HCT116 (cell line): ENCODE data around the gene NTSR1. TPM values are rescaled to one million over a fixed set of nuclear protein-coding genes. Genes with fewer than 3 reads are reported as not detected.

Experiments used
- ATAC-seq: fragments of 200-7000 bp; cut with Tn5 transposase; 2 replicates; pipeline ENCODE4 v1.9.1; 2020; ENCODE audit warnings: mild to moderate bottlenecking, moderate library complexity
- BruUV-seq: library from RNA; stranded (reverse); fragments of 400-500 nt; replicated peaks from 2 replicates; lab custom pipeline; 2021; lab: Mats Ljungman, UMichigan
- CTCF ChIA-PET: fragments of 300-600 bp; sonication (Branson Sonifier 250); formaldehyde crosslinking; loops from one replicate; lab custom pipeline; 2021; ENCODE audit warnings: antibody characterized with exemption; lab: Charles Lee
- POLR2A ChIA-PET: fragments of 300-600, 350-600 bp; sonication (Branson Sonifier 250); formaldehyde crosslinking; loops from one replicate; lab custom pipeline; 2021; ENCODE audit warnings: antibody characterized with exemption; lab: Charles Lee
- RAD21 ChIA-PET, 2 experiments: fragments of 300-600 bp; sonication (Branson Sonifier 250); formaldehyde crosslinking; loops; one replicate each; lab custom pipeline; 2023; ENCODE audit warnings: low total read pairs in 2 of 2; ENCODE audit not compliant: uncharacterized antibody in 2 of 2, unreplicated experiment in 2 of 2, low non-redundant PET in 1 of 2; lab: Charles Lee
- DNase-seq: peaks from one replicate; pipeline ENCODE4 v3.0.0-alpha.2; 2010; ENCODE audit warnings: low read depth, low spot score
- H2AFZ ChIP-seq: fragments of 200-600 bp; shearing (Covaris generic), sonication (generic); 2 replicates; pipeline ENCODE4 v1.6.1; 2017; ENCODE audit warnings: low read depth, mixed run types, mixed read lengths, antibody characterized with exemption, low read length; ENCODE audit not compliant: poor library complexity, severe bottlenecking
- H3K27ac ChIP-seq: 2 replicates; pipeline ENCODE4 v1.5.1; 2012; ENCODE audit warnings: low read depth, low read length
- H3K27me3 ChIP-seq: fragments of 200-600 bp; sonication (generic); 2 replicates; pipeline ENCODE4 v1.6.1; 2016; ENCODE audit warnings: mixed run types, low read length, mixed read lengths; ENCODE audit not compliant: insufficient read depth
- H3K36me3 ChIP-seq, 2 experiments: fragments of 200-500 bp in 1 of 2; fragments of 200-600 bp in 1 of 2; sonication (Bioruptor generic) in 1 of 2; sonication (generic) in 1 of 2; 2 replicates each; pipeline versions ENCODE4 v1.5.1 to v1.6.1; 2014 to 2016; ENCODE audit warnings: low read length in 2 of 2, inconsistent platforms in 1 of 2, mixed read lengths in 1 of 2, mixed run types in 1 of 2; ENCODE audit not compliant: insufficient read depth in 2 of 2, control insufficient read depth in 1 of 2
- H3K4me1 ChIP-seq, 2 experiments: fragments of 200-600 bp in 1 of 2; sonication (generic) in 1 of 2; 2 replicates each; pipeline versions ENCODE4 v1.5.1 to v1.6.1; 2012 to 2017; ENCODE audit warnings: low read length in 2 of 2, inconsistent platforms in 1 of 2, mild to moderate bottlenecking in 1 of 2, mixed read lengths in 1 of 2, mixed run types in 1 of 2, moderate library complexity in 1 of 2; ENCODE audit not compliant: insufficient read depth in 2 of 2, control insufficient read depth in 1 of 2
- H3K4me2 ChIP-seq: fragments of 200-600 bp; sonication (generic); 2 replicates; pipeline ENCODE4 v1.6.1; 2017; ENCODE audit warnings: mixed run types, low read length, mixed read lengths
- H3K4me3 ChIP-seq, 2 experiments: fragments of 200-600 bp in 1 of 2; sonication (generic) in 1 of 2; replicated peaks in 1 of 2; 2 replicates each; pipeline ENCODE4 v1.5.1; 2011 to 2016; ENCODE audit warnings: low read length in 2 of 2, control low read depth in 1 of 2, low read depth in 1 of 2, mild to moderate bottlenecking in 1 of 2, mixed read lengths in 1 of 2, mixed run types in 1 of 2
- H3K79me2 ChIP-seq: fragments of 200-600 bp; sonication (generic); 2 replicates; pipeline ENCODE4 v1.6.1; 2017; ENCODE audit warnings: mild to moderate bottlenecking, mixed run types, low read length, moderate library complexity, mixed read lengths; ENCODE audit not compliant: insufficient read depth
- H3K9ac ChIP-seq: fragments of 200-600 bp; sonication (generic); 2 replicates; pipeline ENCODE4 v1.6.1; 2016; ENCODE audit warnings: low read length, mixed read lengths
- H3K9me2 ChIP-seq: fragments of 200-600 bp; sonication (generic), shearing (Covaris generic); 2 replicates; pipeline ENCODE4 v1.6.1; 2017; ENCODE audit warnings: mixed run types, mild to moderate bottlenecking, moderate library complexity; ENCODE audit not compliant: insufficient read depth
- H3K9me3 ChIP-seq, 2 experiments: fragments of 200-500 bp in 1 of 2; fragments of 200-600 bp in 1 of 2; sonication (Bioruptor generic) in 1 of 2; sonication (generic) in 1 of 2; 2 replicates each; pipeline ENCODE4 v1.6.1; 2014 to 2017; ENCODE audit warnings: low read length in 2 of 2, mixed read lengths in 2 of 2, inconsistent platforms in 1 of 2, low read depth in 1 of 2, mild to moderate bottlenecking in 1 of 2, mixed run types in 1 of 2, moderate library complexity in 1 of 2; ENCODE audit not compliant: control insufficient read depth in 1 of 2, insufficient read depth in 1 of 2
- H4K20me1 ChIP-seq: fragments of 200-600 bp; sonication (generic), shearing (Covaris generic); 2 replicates; pipeline ENCODE4 v1.6.1; 2017; ENCODE audit warnings: mixed run types, mild to moderate bottlenecking, moderate library complexity; ENCODE audit not compliant: insufficient read depth
- ELF1 ChIP-seq: IDR thresholded peaks from 2 replicates; pipeline ENCODE4 v1.6.1; 2012; ENCODE audit warnings: low read depth, borderline replicate concordance
- RAD21 ChIP-seq: IDR thresholded peaks from 2 replicates; pipeline ENCODE4 v1.6.1; 2012; ENCODE audit warnings: low read depth, mild to moderate bottlenecking
- SP1 ChIP-seq: IDR thresholded peaks from 2 replicates; pipeline ENCODE4 v1.6.1; 2012; ENCODE audit warnings: low read depth
- SRF ChIP-seq: IDR thresholded peaks from 2 replicates; pipeline ENCODE4 v1.6.1; 2012; ENCODE audit warnings: low read depth
- TCF7L2 ChIP-seq: IDR thresholded peaks from 2 replicates; pipeline ENCODE4 v1.7.0; 2011; ENCODE audit warnings: borderline replicate concordance, inconsistent platforms; ENCODE audit not compliant: insufficient read depth, insufficient read length; ENCODE audit errors: extremely low read depth
- ZNF274 ChIP-seq: fragments of 200-500 bp; sonication (Bioruptor generic); IDR thresholded peaks from 2 replicates; pipeline ENCODE4 v1.6.1; 2014; ENCODE audit warnings: mild to moderate bottlenecking, low read depth, low read length, inconsistent platforms
- intact Hi-C: fragments of 100-400 bp; cut with micrococcal nuclease; formaldehyde crosslinking; loops from 2 replicates; pipeline ENCODE4 v1.10.0; 2022
- total RNA-seq: library from RNA; stranded (reverse); gene quantifications from one replicate; pipeline ENCODE4 v1.2.1, GENCODE V29; 2021; ENCODE audit not compliant: unreplicated experiment

NTSR1 gene
- total RNA-seq, 1 experiment from 2014 or later, result 187 TPM

DNA sequence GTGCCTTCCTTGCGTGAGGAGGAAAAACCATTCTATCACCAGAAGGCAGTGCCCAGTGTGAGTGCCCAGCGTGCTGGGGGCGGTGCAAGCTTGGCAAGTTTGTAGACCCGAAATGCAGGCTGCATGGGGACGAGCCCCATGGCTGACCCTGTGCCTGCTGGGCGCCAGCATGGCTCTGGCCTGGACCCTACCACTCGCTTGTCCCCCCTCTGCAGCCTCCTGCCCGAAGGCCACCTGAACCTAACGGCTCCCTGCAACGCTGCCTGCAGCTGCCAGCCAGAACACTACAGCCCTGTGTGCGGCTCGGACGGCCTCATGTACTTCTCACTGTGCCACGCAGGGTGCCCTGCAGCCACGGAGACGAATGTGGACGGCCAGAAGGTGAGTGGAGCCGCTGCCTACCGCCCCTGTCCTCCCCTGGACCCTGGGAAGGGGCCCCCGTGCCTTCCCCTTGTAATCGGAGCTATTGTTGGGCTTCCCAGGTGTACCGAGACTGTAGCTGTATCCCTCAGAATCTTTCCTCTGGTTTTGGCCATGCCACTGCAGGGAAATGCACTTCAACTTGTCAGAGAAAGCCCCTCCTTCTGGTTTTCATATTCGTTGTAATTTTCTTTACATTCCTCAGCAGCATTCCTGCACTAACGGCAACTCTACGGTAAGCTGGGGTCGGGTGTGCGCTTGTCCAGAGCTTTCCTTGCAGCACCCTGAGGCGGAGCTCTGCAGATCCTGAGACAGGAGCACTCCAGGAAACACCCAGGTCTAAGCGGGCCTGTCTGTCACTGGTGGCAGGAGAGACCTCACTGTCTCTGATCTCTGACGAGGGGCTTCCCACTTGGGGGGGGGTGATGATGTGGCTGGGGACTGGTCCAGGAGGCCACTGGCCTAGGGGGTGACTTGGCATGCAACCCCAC lies 40.9 kb upstream of the NTSR1 start:
- Histone ChIP-seq H3K9ac (no peak overlapping the region), H3K4me2 (no peak overlapping the region), H3K4me1 (peaks cover 6 to 24% of the 10 kb centered on the region in 2 experiments; a peak in 2 of 4 replicates), H4K20me1 (no peaks in the 10 kb centered on the region), H3K27ac (peak overlapping the region; percentile 48; the same call in 1 of the 2 replicates), H3K9me2 (no peaks in the 10 kb centered on the region), H3K9me3 (no peaks in the 10 kb centered on the region), H3K79me2 (no peaks in the 10 kb centered on the region; the same call in 1 of the 2 replicates), H2AFZ (no peak overlapping the region), H3K4me3 (no peak overlapping the region), H3K36me3 (peaks cover 11 to 46% of the 10 kb centered on the region in 2 experiments; a peak in 3 of 4 replicates), H3K27me3 (no peaks in the 10 kb centered on the region)
- no peak for ATAC-seq
- ChIA-PET CTCF (interaction anchor here (2.3 kb wide), 1 partner anchor 124 kb away, joined by 7 read pairs; no protein-coding TSS in a partner anchor), POLR2A (interaction anchor here (0.5 kb wide), 1 partner anchor 66 kb away, joined by 3 read pairs; no protein-coding TSS in a partner anchor), RAD21 (no interaction called here)
- DNase-seq, result no peak
- intact Hi-C loops, result loop anchor here (1.0 to 2.0 kb wide), 3 partner anchors 73 to 141 kb away; no protein-coding TSS in a partner anchor
- TSS peak; percentile 4 for BruUV-seq
- no peak for TF ChIP-seq SRF
- no peak for TF ChIP-seq SP1
- TF ChIP-seq ELF1, result no peak
- TF ChIP-seq RAD21, result no peak
- TF ChIP-seq TCF7L2, result no peak
- TF ChIP-seq ZNF274, result no peak
